Lower leg skin (tissue), 4 donors: ENCODE results near the gene GPATCH8. TPM values are rescaled to one million over a fixed set of nuclear protein-coding genes. Genes with fewer than 3 reads are reported as not detected.
A peak's percentile ranks its signal among the peaks of the same experiment; 100 is the strongest.
"Not testable (repeated sequence)": the region's sequence is repeated elsewhere in the genome, so short reads cannot be mapped to it uniquely, and the experiment has no call there.

ENCODE experiments used
- DNase-seq, 2 donors: peaks; one replicate each; pipeline ENCODE4 v3.0.0-alpha.2; 2019; ENCODE audit warnings: low spot score in 2 of 2
- H3K4me3 ChIP-seq: fragments of 200-600 bp; sonication (generic); 2 replicates; pipeline ENCODE4 v1.5.1; 2017; ENCODE audit warnings: mild to moderate bottlenecking, low read depth; ENCODE audit not compliant: poor library complexity, severe bottlenecking
- CTCF ChIP-seq, 3 donors: fragments of 450-650 bp; IDR thresholded peaks; one replicate each; pipeline ENCODE4 v1.5.1; 2016; ENCODE audit warnings: antibody characterized with exemption in 3 of 3, mild to moderate bottlenecking in 3 of 3, moderate library complexity in 2 of 3
- POLR2A ChIP-seq, 2 donors: fragments of 450-650 bp; IDR thresholded peaks; one replicate each; pipeline ENCODE4 v1.6.1; 2016 to 2017; ENCODE audit warnings: antibody characterized with exemption in 2 of 2, mild to moderate bottlenecking in 1 of 2, moderate library complexity in 1 of 2
- WGBS, 2 donors: methylation state at CpG; one replicate each; pipeline ENCODE4 v1.1.5; 2018; 5-methylcytosine and 5-hydroxymethylcytosine counted together
- intact Hi-C: fragments of 100-400 bp; cut with DNase I; formaldehyde crosslinking; loops from one replicate; pipeline ENCODE4 v1.15.0; 2023; ENCODE audit warnings: low total_unique reads
- total RNA-seq, 4 donors: library from RNA; depleted of rRNA; stranded (reverse); fragments of >200 nt; gene quantifications; one replicate each; pipeline ENCODE4 v1.1.0, GENCODE V29; 2016

Gene GPATCH8
- total RNA-seq, 4 donors from 2014 or later = 31.1 to 43.1 (median 35.6) TPM

- WGBS, 2 donors = 93 to 98% methylated on average over 11 to 21 of the region's 28 CpGs
- no peak for DNase-seq
- no peak for TF ChIP-seq POLR2A (IDR thresholded peaks at IDR 0.05)
- intact Hi-C loops = no loop called here
- H3K4me3 ChIP-seq = no peak overlapping the region
These were observed 24.7 kb upstream of the GPATCH8 start for GRCh38 chr17:44527954-44528353.

- no peak for DNase-seq
- TF ChIP-seq POLR2A (IDR thresholded peaks at IDR 0.05) (no peak), CTCF (IDR thresholded peaks at IDR 0.05) (no peak)
- intact Hi-C loops = no loop called here
- H3K4me3 ChIP-seq = no peak overlapping the region
- WGBS, 2 donors = 92 to 97% methylated on average over 1 of the region's 1 CpG
These were observed 23.9 kb upstream of the GPATCH8 start for GRCh38 chr17:44527102-44527501.

GRCh38 chr17:44523672-44523972 lies 20.4 kb upstream of the GPATCH8 start:
- WGBS, 2 donors = 63 to 65% methylated on average over 3 of the region's 3 CpGs
- intact Hi-C loops = no loop called here
- no peak for DNase-seq
- no peak for TF ChIP-seq CTCF (IDR thresholded peaks at IDR 0.05)
- TF ChIP-seq POLR2A (IDR thresholded peaks at IDR 0.05) = no peak
- H3K4me3 ChIP-seq = no peak overlapping the region

- no peak overlapping the region for H3K4me3 ChIP-seq
- 55 to 61% methylated on average over 14 of the region's 14 CpGs for WGBS, 2 donors
- no peak for TF ChIP-seq POLR2A (IDR thresholded peaks at IDR 0.05)
- no peak for TF ChIP-seq CTCF (IDR thresholded peaks at IDR 0.05)
- peak in 1 of 2 donors; percentile 31 for DNase-seq
- intact Hi-C loops = no loop called here
These were observed 19.9 kb upstream of the GPATCH8 start for GRCh38 chr17:44522883-44523671.

GRCh38 chr17:44518032-44518431 lies 14.8 kb upstream of the GPATCH8 start:
- DNase-seq = no peak
- TF ChIP-seq CTCF (IDR thresholded peaks at IDR 0.05) (no peak), POLR2A (IDR thresholded peaks at IDR 0.05) (no peak)
- no peak overlapping the region for H3K4me3 ChIP-seq
- 54 to 63% methylated on average over 3 of the region's 3 CpGs for WGBS, 2 donors
- intact Hi-C loops = no loop called here

GRCh38 chr17:44511241-44512134 lies 8.3 kb upstream of the GPATCH8 start:
- H3K4me3 ChIP-seq, DNase-seq, intact Hi-C loops: not testable (repeated sequence)
- WGBS, 2 donors = 46 to 48% methylated on average over 14 of the region's 14 CpGs

- H3K4me3 ChIP-seq, DNase-seq, intact Hi-C loops: not testable (repeated sequence)
- 78 to 80% methylated on average over 10 of the region's 10 CpGs for WGBS, 2 donors
These were observed 3.9 kb upstream of the GPATCH8 start for GRCh38 chr17:44506939-44507604.
